Erythroblast (primary cell): ENCODE data around the gene CLC.
"Not testable (repeated sequence)": the region's sequence is repeated elsewhere in the genome, so short reads cannot be mapped to it uniquely, and the experiment has no call there.

Experiments
- DNase-seq, 2 experiments: peaks; one replicate each; lab custom pipeline; 2025; lab: John Stamatoyannopoulos, UW
- GATA1 ChIP-seq: IDR thresholded peaks from 2 replicates; pipeline ENCODE4 v1.6.1; 2011; ENCODE audit warnings: low read depth, mild to moderate bottlenecking, control low read depth, low read length, moderate library complexity
- POLR2A ChIP-seq: IDR thresholded peaks from 2 replicates; pipeline ENCODE4 v1.6.1; 2011; ENCODE audit warnings: mild to moderate bottlenecking, low read length

Gene CLC

DNA sequence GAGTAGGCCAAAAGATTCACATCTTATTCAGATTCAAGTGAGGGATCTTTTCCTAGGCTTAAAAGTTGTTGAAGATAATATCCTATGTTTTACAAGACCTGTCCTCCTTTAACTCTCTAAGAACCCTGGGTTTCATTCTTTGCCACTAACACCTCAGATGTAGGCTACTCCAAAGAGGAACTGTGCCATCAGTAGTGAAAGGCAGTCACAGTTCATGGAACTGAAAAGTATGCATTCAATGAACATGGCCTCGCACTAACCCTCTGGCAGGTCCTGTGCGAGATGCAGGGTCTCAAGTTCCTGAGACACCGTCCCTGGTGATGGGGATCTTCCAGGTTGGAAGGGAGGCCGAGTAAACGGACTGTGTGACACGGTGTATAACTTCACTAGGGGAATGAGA, 29.2 kb downstream of the CLC start:
- DNase-seq: no peak
- TF ChIP-seq GATA1: no peak
- TF ChIP-seq POLR2A: no peak

DNA sequence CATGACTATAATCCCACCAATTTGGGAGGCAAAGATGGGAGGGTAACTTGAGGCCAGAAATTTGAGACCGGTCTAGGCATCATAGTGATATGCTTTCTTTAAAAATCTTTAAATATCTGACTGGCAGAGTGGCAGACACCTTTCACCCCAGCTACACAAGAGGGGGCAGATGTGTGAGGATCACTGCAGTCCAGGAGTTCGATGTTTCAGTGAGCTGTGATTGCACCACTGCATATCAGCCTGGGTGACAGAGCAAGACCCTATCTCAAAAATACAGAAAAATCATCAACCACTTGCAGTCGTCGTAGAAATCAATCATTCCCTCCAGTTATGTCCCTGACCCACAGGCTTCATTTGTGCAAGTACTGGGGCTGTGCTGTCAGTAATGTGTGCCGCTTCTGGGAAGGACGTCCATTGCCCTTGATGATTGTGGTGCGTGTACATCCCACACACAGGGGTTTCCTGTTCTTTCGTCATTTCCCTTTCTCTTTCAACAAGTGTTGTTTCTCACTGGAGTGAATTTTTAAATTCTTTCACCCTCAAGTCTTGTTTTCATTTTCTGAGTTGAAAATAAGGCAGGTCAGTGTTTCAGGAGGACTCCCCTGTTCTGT, 32.1 kb downstream of the CLC start:
- no peak for DNase-seq
- TF ChIP-seq GATA1 (no peak), POLR2A (no peak)

DNA sequence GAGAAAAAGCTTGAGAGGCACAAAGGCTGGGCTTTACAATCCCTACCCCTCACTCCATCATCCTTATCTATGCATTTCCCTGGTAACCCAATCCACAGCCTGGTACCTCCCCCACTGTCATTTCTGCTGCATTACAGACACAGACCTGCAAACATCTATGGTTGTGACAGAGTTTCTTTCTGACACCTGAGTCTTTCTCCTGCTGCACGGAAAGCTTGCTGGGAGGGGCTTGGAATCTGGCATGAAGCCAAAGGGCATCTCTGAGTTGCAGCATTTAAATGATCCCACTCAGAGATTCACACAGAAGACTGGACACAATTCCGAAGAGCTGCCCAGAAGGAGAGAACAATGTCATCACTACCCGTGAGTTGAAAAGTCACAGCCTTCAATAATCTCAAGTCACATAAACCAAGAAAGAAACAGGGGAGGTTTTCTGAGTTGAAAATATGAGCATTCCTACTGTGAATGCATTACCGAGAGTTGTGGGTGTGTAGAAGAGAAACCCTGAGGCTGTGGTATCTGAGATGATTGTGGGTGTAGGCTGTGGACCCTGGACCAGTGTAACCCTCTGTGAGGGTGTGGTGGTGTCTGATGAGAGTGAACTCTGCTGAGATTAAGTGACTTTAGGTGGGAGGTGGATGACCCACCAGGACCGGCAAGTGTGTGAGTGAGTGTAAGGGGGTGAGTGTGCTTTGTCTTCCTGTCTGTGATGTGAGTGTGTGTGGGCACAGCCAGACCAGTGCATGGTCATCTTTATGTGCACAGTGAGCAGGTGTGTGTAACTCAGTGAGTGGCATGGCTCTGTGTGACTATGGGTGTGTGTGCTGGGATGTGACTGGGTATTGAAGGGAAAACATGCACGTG, 33.4 kb downstream of the CLC start, which contains the start of gene LGALS14:
TSS of gene LGALS14 (plus strand) at position 301 of the 864 bp plus-strand sequence. CDS start at position 349, 48 bp downstream.
- TF ChIP-seq POLR2A (no peak), GATA1 (no peak)
- DNase-seq: no peak

DNA sequence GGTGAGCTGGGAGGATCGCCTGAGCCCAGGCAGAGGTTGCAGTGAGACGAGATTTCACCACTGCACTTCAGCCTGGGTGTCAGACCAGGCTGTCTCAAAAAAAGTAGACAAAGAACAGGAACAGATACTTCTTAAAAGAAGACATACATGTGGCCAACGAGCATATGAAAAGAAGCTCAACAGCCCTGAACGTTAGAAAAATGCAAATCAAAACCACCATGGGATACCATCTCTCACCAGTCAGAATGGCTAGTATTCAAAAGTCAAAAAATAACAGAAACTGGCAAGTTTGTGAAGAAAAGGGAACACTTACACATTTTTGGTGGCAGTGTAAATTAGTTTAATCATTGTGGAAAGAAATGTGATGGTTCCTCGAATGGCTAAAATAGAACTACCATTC, 36.5 kb downstream of the CLC start:
- TF ChIP-seq POLR2A (no peak), GATA1 (no peak)
- no peak for DNase-seq

DNA sequence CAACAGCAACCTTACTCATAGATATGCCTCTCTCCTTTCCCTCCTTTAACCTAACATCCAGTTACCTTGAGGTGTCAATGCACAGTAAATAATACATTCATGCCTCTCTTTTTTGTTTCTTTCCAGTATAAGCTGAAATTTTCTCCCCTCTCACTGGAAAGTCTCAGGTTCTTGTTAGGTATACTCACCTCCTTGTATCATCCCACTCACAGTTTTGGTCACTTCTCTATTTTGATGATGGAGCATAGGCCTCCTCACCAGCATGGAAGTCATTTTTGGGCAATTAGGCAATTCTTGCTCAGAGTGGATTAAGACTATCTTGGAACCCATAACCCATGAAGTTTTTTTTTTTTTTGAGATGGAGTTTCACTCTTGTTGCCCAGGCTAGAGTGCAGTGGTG, 39.3 kb downstream of the CLC start:
- DNase-seq: no peak
- TF ChIP-seq GATA1: no peak
- no peak for TF ChIP-seq POLR2A

DNA sequence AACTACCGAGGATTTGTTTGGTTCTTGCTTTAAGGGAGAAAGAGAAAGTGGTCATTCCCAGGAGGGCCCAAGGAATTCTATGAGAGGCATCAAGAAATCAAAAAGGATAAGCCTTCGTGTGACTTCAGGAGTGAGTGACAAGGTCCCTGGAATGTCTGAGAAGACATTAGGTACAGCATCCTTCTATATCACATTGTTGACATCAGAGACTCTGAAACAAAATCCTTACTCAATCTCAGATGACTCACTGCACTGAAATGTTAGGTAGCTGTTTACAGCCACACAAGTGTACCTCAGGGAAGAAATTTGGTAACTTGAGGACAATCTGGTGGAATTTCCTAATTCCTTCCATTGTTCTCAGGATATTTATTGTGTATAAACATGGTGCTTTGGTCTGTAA, 41.4 kb downstream of the CLC start:
- DNase-seq: no peak
- TF ChIP-seq POLR2A (no peak), GATA1 (no peak)

DNA sequence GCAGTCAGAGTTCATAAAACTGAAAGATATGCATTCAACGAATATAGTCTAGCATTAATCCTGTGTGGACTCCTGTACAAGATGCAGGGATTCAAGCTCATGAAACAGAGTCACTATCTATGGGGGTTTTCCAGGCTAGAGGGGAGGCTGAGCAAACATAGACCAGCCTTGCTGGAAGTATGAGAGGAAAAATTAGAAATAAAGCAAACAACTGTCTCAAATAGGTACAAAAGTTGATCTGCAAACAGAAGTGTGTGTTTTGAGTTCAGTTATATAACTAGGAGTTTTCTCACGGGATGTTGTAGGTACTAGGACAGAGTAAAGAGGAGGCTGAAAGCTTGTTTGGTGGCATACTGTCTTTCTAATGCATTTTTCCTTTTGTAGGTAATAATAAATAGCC, 42.1 kb downstream of the CLC start:
- no peak for DNase-seq
- no peak for TF ChIP-seq POLR2A
- no peak for TF ChIP-seq GATA1

DNA sequence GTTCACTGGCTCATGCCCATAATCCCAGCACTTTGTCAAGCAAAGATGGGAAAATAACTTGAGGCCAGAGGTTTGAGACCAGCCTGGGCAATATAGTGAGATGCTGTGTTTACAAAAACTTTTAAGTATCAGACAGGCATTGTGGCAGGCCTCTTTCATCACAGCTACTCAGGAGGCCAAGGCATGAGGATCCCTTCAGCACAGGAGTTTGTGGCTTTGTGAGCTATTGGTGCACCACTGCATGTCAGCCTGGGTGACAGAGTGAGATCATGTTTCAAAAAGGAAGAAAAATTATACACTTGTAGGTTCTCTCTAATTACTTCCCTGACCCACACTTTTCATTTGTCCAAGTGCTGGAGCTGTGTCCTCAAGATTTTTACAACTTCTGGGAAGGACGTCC, 45.0 kb downstream of the CLC start:
- no peak for DNase-seq
- TF ChIP-seq POLR2A (no peak), GATA1 (no peak)

DNA sequence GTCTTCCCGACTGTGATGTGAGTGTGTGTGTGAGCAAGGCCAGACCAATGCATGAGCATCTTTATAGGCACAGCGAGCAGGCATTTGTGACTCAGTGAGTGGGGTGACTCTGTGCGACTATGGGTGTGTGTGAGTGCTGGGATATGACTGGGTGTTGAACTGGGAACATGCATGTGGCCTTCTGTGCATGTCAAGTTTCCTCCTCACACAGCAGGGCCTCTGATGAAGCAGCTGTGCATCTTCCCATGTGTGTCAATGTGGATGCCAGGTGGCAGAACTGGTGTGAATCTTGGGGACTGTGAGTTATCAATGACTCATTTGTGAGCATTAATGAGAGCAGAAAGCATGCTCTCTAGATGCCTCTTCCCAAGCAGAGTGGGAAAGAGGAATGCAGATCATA, 45.7 kb downstream of the CLC start:
- TF ChIP-seq POLR2A: no peak
- no peak for TF ChIP-seq GATA1
- DNase-seq: no peak

DNA sequence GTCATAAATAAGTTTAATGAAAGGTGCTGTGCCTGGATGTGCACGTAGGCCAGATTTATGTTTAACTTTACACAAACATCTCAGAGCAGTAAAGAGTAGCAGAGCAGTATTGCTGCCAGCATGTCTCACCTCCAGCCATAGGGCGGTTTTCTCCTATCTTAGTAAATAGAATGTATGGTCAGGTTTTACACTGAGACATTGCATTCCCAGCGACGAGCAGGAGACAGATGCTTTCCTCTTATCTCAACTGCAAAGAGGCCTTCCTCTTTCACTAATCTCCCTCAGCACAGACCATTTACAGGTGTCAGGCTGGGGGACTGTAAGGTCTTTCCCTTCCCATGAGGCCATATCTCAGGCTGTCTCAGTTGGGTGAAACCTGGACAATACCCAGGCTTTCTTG, 49.2 kb downstream of the CLC start:
- DNase-seq: not testable (repeated sequence)

DNA sequence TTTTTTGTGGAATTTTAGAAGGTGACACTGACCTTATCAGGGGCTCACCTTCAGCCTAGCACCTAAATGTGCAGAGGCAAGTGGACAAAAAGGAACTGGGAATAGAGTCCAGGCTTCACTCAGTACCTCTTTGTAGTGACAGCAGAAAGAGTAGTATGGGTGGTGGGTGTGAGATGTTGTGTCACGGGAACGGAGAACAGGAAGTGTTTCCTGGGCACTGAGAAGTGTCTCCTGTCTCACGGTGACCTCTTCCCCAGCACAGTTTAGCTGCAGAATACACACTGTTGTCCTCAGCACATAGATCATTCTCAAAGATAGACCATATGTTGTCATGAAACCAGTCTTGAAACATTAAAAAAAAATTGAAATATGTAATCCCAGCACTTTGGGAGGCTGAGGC, 51.1 kb downstream of the CLC start:
- no peak for TF ChIP-seq GATA1
- DNase-seq: no peak

DNA sequence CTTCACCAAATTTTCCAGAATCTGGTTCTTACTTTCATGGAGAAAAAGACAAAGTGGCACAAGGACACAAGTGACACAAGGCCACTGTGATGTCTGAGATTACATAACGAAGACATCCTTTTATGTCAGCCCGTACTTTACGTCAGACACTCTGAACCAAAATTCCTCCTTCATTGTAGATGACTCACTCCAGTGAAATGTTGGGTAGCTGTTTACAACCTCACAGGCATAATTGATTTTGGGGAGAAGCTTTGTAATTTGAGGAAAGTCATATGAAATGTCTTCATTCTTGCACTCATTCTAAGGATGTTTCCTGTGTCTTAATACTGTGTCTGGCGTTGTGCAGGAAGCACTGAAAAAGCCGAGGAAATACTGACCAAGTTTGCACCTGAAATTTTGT, 53.6 kb downstream of the CLC start:
- TF ChIP-seq GATA1 (no peak), POLR2A (no peak)
- no peak for DNase-seq

DNA sequence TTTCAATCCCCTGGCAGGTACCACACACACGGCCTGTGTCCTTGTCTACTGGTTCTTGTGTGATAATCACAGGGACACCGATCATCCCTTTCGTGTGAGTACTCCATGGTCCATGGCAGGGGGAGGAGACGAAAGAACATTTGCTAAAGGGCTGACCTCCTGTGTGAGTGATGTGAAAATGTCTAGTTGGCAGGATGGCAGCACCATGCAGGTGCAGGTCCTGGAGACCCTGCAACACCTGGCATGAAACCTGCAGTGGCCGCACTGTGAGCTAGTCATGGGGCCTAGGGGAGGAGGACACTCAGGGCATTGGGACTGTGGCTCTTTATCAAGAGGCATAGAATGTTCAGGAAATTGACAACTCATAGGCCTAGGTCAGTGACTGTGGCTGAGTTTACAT, 56.4 kb downstream of the CLC start:
- no peak for DNase-seq
- TF ChIP-seq GATA1 (no peak), POLR2A (no peak)
